ENCODE data around the gene VTI1B. TPM values are rescaled to one million over a fixed set of nuclear protein-coding genes. Genes with fewer than 3 reads are reported as not detected.

Gene VTI1B
- total RNA-seq, 4 donors from 2014 or later = 78.5 to 104 (median 83.3) TPM

GRCh38 chr14:67665868-67666267 is 8.6 kb downstream of the VTI1B start:
- intact Hi-C loops (cut with DNase I) = loop anchor here (2.0 kb wide), 1 partner anchor 47 kb away; the partner anchor contains the start of gene ARG2

GRCh38 chr14:67663633-67664032 is 10.8 kb downstream of the VTI1B start:
- 87% methylated on average over 4 of the region's 4 CpGs for WGBS
- Histone ChIP-seq H3K9me3 (no peaks in the 10 kb centered on the region), H3K27me3 (no peaks in the 10 kb centered on the region), H3K4me1 (peaks cover 8 to 21% (median 12%) of the 10 kb centered on the region in 4 donors), H3K27ac (replicated peaks in 1 of 4) (no peak overlapping the region), H3K36me3 (peaks cover 0 to 30% (median 19%) of the 10 kb centered on the region in 4 donors), H3K4me3 (no peak overlapping the region)
- no peak for DNase-seq (ENCODE audit: extremely low spot score)
- TF ChIP-seq CTCF (IDR thresholded peaks at IDR 0.05) (no peak), EP300 (IDR thresholded peaks at IDR 0.05) (no peak), POLR2AphosphoS5 (IDR thresholded peaks at IDR 0.05) (no peak), POLR2A (IDR thresholded peaks at IDR 0.05; ENCODE audit: low read depth) (no peak)
- intact Hi-C loops (cut with DNase I) = no loop called here

More at GRCh38 chr14:67665868-67666267, 8.6 kb downstream of the VTI1B start:
- H3K9me3 ChIP-seq = no peaks in the 10 kb centered on the region
- H3K27ac ChIP-seq (replicated peaks in 1 of 4) = no peak overlapping the region
- DNase-seq (ENCODE audit: extremely low spot score) = no peak
- TF ChIP-seq EP300 (IDR thresholded peaks at IDR 0.05) (no peak), CTCF (IDR thresholded peaks at IDR 0.05) (no peak), POLR2A (IDR thresholded peaks at IDR 0.05; ENCODE audit: low read depth) (no peak), POLR2AphosphoS5 (IDR thresholded peaks at IDR 0.05) (no peak)
- 73% methylated on average over 2 of the region's 2 CpGs for WGBS
- H3K4me1 ChIP-seq = peaks cover 8 to 27% (median 15%) of the 10 kb centered on the region in 4 donors
- H3K27me3 ChIP-seq = no peaks in the 10 kb centered on the region
- peaks cover 0 to 9% (median 4%) of the 10 kb centered on the region in 4 donors for H3K36me3 ChIP-seq
- no peak overlapping the region for H3K4me3 ChIP-seq

- H3K27me3 ChIP-seq = no peaks in the 10 kb centered on the region
- peaks cover 64 to 100% (median 96%) of the 10 kb centered on the region in 4 donors for H3K36me3 ChIP-seq
- DNase-seq (ENCODE audit: extremely low spot score) = no peak
- H3K27ac ChIP-seq (replicated peaks in 1 of 4) = no peak overlapping the region
- intact Hi-C loops (cut with DNase I) = no loop called here
- no peak overlapping the region for H3K4me3 ChIP-seq
- no peaks in the 10 kb centered on the region for H3K4me1 ChIP-seq
- H3K9me3 ChIP-seq = no peaks in the 10 kb centered on the region
- 72% methylated on average over 6 of the region's 6 CpGs for WGBS
- TF ChIP-seq POLR2A (IDR thresholded peaks at IDR 0.05; ENCODE audit: low read depth) (no peak), POLR2AphosphoS5 (IDR thresholded peaks at IDR 0.05) (no peak), EP300 (IDR thresholded peaks at IDR 0.05) (no peak), CTCF (IDR thresholded peaks at IDR 0.05) (no peak)
Measured at GRCh38 chr14:67653651-67654280, 20.7 kb downstream of the VTI1B start.

- H3K4me1 ChIP-seq = no peaks in the 10 kb centered on the region
- no peak overlapping the region for H3K4me3 ChIP-seq
- peaks cover 65 to 100% (median 95%) of the 10 kb centered on the region in 4 donors for H3K36me3 ChIP-seq
- H3K27me3 ChIP-seq = no peaks in the 10 kb centered on the region
- 87% methylated on average over 1 of the region's 1 CpG for WGBS
- no peak for DNase-seq (ENCODE audit: extremely low spot score)
- no peak overlapping the region for H3K27ac ChIP-seq (replicated peaks in 1 of 4)
- no peak for TF ChIP-seq CTCF (IDR thresholded peaks at IDR 0.05)
- no peak for TF ChIP-seq POLR2A (IDR thresholded peaks at IDR 0.05; ENCODE audit: low read depth)
- TF ChIP-seq EP300 (IDR thresholded peaks at IDR 0.05) = no peak
- no peak for TF ChIP-seq POLR2AphosphoS5 (IDR thresholded peaks at IDR 0.05)
- H3K9me3 ChIP-seq = no peaks in the 10 kb centered on the region
- intact Hi-C loops (cut with DNase I) = no loop called here
Measured at GRCh38 chr14:67652189-67652588, 22.2 kb downstream of the VTI1B start.

All from esophagus muscularis mucosa (tissue), 4 donors.